HFFc6 (cell line): ENCODE results near the gene KCTD8. TPM values are rescaled to one million over a fixed set of nuclear protein-coding genes. Genes with fewer than 3 reads are reported as not detected.

Source experiments
- DNase-seq: peaks from one replicate; pipeline ENCODE4 v3.0.0-alpha.2; 2018
- H3K27ac Mint-ChIP-seq: 2 replicates; pipeline ENCODE4 v1.8.0; 2020; ENCODE audit warnings: mild to moderate bottlenecking, mixed read lengths
- H3K27me3 Mint-ChIP-seq: 2 replicates; pipeline ENCODE4 v1.8.0; 2021; ENCODE audit warnings: mild to moderate bottlenecking, moderate library complexity, mixed read lengths; ENCODE audit not compliant: insufficient read depth
- H3K36me3 Mint-ChIP-seq: 2 replicates; pipeline ENCODE4 v1.8.0; 2021; ENCODE audit warnings: low read depth, mixed read lengths
- H3K4me1 Mint-ChIP-seq: 2 replicates; pipeline ENCODE4 v1.8.0; 2020; ENCODE audit warnings: low read depth, mixed read lengths
- H3K4me3 Mint-ChIP-seq: 2 replicates; pipeline ENCODE4 v1.8.0; 2020; ENCODE audit warnings: mild to moderate bottlenecking, moderate library complexity, mixed read lengths
- H3K9me3 Mint-ChIP-seq: 2 replicates; pipeline ENCODE4 v1.8.0; 2020; ENCODE audit warnings: mild to moderate bottlenecking, mixed read lengths
- CTCF ChIP-seq: fragments of 200-600 bp; sonication (generic); IDR thresholded peaks from 2 replicates; pipeline ENCODE4 v1.5.0; 2021; ENCODE audit warnings: antibody characterized with exemption, mild to moderate bottlenecking
- total RNA-seq, 6 experiments: library from RNA; stranded (reverse); fragmentation: NEBNext Ultra II Directional; extraction: Animal tissue kit (Norgen Biotek cat#: 25700); gene quantifications; 2 replicates in 1 of 6; 3 replicates in 5 of 6; pipeline ENCODE4 v1.2.3, GENCODE V29; 2021

Gene KCTD8
- total RNA-seq, 6 experiments from 2014 or later = not detected

GRCh38 chr4:44160776-44161367 lies 287.7 kb downstream of the KCTD8 start:
- H3K27ac Mint-ChIP-seq = no peak overlapping the region
- TF ChIP-seq CTCF = no peak
- DNase-seq = no peak
- no peaks in the 10 kb centered on the region for H3K27me3 Mint-ChIP-seq
- H3K36me3 Mint-ChIP-seq = no peaks in the 10 kb centered on the region; the same call in 1 of the 2 replicates
- H3K4me3 Mint-ChIP-seq = no peak overlapping the region
- no peaks in the 10 kb centered on the region for H3K4me1 Mint-ChIP-seq
- H3K9me3 Mint-ChIP-seq = peaks cover 30% of the 10 kb centered on the region

GRCh38 chr4:44159991-44160390 lies 288.6 kb downstream of the KCTD8 start:
- no peaks in the 10 kb centered on the region for H3K27me3 Mint-ChIP-seq
- DNase-seq = no peak
- TF ChIP-seq CTCF = no peak

GRCh38 chr4:44157611-44158277 lies 290.9 kb downstream of the KCTD8 start:
- Mint-ChIP-seq H3K36me3 (no peaks in the 10 kb centered on the region; the same call in 1 of the 2 replicates), H3K4me1 (no peaks in the 10 kb centered on the region), H3K9me3 (peaks cover 24% of the 10 kb centered on the region), H3K27me3 (no peaks in the 10 kb centered on the region), H3K4me3 (no peak overlapping the region), H3K27ac (no peak overlapping the region)
- no peak for DNase-seq
- no peak for TF ChIP-seq CTCF

More at GRCh38 chr4:44159991-44160390, 288.6 kb downstream of the KCTD8 start:
- Mint-ChIP-seq H3K4me3 (no peak overlapping the region), H3K4me1 (no peaks in the 10 kb centered on the region), H3K9me3 (peaks cover 27% of the 10 kb centered on the region), H3K36me3 (no peaks in the 10 kb centered on the region; the same call in 1 of the 2 replicates), H3K27ac (no peak overlapping the region)

GRCh38 chr4:44150091-44150576 lies 298.5 kb downstream of the KCTD8 start:
- Mint-ChIP-seq H3K9me3 (peaks cover 49% of the 10 kb centered on the region), H3K4me3 (no peak overlapping the region), H3K4me1 (no peaks in the 10 kb centered on the region), H3K36me3 (peaks cover 5% of the 10 kb centered on the region; the same call in 1 of the 2 replicates), H3K27me3 (no peaks in the 10 kb centered on the region; the same call in 1 of the 2 replicates), H3K27ac (no peak overlapping the region)
- no peak for DNase-seq
- no peak for TF ChIP-seq CTCF

GRCh38 chr4:44149282-44149681 lies 299.3 kb downstream of the KCTD8 start:
- Mint-ChIP-seq H3K4me1 (no peaks in the 10 kb centered on the region), H3K27ac (no peak overlapping the region), H3K4me3 (no peak overlapping the region), H3K9me3 (peaks cover 49% of the 10 kb centered on the region), H3K36me3 (peaks cover 5% of the 10 kb centered on the region; the same call in 1 of the 2 replicates), H3K27me3 (no peaks in the 10 kb centered on the region; the same call in 1 of the 2 replicates)
- DNase-seq = no peak
- no peak for TF ChIP-seq CTCF
